ENCODE measurements around the gene OSR1. TPM values are rescaled to one million over a fixed set of nuclear protein-coding genes. Genes with fewer than 3 reads are reported as not detected.

OSR1 gene
- total RNA-seq, 1 experiment from 2014 or later = 2.6 TPM

DNA sequence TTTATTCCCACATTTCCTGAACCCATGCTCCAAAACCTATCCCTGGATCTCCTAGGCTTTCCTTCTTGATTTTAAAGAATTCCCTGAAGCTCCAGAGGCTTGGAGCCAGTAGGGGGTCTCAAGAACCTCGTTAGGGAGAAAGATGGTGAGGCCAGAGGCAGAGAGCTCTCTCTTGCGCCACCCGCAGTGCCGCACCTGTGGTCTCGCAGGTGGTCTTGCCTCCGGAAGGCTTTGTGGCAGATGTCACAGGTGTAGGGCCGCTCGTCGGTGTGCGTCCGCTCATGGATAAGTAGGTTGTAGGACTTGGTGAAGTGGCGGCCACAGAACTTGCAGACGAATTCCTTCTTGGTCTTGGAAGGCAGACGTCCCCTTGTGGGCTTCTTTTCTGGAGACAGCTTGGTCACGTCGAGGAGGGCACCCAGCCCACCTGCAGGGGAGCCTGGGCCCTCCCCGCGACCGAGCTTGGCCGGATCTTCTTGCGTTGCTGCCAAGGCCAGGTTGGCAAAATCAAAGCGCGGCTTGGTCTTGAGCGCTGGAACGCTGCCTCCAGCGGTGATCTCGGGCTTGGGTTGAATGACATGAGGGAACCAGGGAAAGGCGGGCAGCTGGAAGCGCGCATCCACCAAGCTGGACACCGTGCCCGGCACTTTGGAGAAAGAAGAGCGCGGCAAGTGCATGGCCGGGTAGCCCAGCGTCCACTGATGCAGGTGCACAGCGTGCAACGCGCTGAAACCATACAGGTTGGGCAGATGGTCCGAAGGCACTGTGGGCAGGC lies 5.3 kb downstream of the OSR1 start (continued):
- TF ChIP-seq, protein P1, sequence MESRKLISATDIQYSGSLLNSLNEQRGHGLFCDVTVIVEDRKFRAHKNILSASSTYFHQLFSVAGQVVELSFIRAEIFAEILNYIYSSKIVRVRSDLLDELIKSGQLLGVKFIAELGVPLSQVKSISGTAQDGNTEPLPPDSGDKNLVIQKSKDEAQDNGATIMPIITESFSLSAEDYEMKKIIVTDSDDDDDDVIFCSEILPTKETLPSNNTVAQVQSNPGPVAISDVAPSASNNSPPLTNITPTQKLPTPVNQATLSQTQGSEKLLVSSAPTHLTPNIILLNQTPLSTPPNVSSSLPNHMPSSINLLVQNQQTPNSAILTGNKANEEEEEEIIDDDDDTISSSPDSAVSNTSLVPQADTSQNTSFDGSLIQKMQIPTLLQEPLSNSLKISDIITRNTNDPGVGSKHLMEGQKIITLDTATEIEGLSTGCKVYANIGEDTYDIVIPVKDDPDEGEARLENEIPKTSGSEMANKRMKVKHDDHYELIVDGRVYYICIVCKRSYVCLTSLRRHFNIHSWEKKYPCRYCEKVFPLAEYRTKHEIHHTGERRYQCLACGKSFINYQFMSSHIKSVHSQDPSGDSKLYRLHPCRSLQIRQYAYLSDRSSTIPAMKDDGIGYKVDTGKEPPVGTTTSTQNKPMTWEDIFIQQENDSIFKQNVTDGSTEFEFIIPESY (IDR thresholded peaks at IDR 0.05; ENCODE audit: extremely low read depth, insufficient replicate concordance, low read length) = no peak
- TF ChIP-seq, protein P2, sequence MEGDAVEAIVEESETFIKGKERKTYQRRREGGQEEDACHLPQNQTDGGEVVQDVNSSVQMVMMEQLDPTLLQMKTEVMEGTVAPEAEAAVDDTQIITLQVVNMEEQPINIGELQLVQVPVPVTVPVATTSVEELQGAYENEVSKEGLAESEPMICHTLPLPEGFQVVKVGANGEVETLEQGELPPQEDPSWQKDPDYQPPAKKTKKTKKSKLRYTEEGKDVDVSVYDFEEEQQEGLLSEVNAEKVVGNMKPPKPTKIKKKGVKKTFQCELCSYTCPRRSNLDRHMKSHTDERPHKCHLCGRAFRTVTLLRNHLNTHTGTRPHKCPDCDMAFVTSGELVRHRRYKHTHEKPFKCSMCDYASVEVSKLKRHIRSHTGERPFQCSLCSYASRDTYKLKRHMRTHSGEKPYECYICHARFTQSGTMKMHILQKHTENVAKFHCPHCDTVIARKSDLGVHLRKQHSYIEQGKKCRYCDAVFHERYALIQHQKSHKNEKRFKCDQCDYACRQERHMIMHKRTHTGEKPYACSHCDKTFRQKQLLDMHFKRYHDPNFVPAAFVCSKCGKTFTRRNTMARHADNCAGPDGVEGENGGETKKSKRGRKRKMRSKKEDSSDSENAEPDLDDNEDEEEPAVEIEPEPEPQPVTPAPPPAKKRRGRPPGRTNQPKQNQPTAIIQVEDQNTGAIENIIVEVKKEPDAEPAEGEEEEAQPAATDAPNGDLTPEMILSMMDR (IDR thresholded peaks at IDR 0.05 in 2 of 3, conservative IDR thresholded peaks at IDR 0.05 in 1 of 3; ENCODE audit: borderline replicate concordance in 1 of 3, insufficient read depth in 1 of 3, low read depth in 2 of 3, low read length in 2 of 3) = no peak
- TF ChIP-seq CEBPB (IDR thresholded peaks at IDR 0.05; ENCODE audit: low read depth) (no peak), YY1 (IDR thresholded peaks at IDR 0.05; ENCODE audit: extremely low read depth, insufficient replicate concordance, low read depth, low read length) (no peak), EGR1 (IDR thresholded peaks at IDR 0.05; ENCODE audit: low read depth) (no peak), EZH2phosphoT487 (IDR thresholded peaks at IDR 0.05; ENCODE audit: borderline replicate concordance) (no peak), ELF1 (IDR thresholded peaks at IDR 0.05; ENCODE audit: borderline replicate concordance, low read depth) (no peak)

Data from HCT116 (cell line).